Measurements from ENCODE around the gene KLHL3. TPM values are rescaled to one million over a fixed set of nuclear protein-coding genes. Genes with fewer than 3 reads are reported as not detected.
A peak's percentile ranks its signal among the peaks of the same experiment; 100 is the strongest.

KLHL3 gene
- total RNA-seq, 1 experiment from 2014 or later = 4.5 TPM

DNA sequence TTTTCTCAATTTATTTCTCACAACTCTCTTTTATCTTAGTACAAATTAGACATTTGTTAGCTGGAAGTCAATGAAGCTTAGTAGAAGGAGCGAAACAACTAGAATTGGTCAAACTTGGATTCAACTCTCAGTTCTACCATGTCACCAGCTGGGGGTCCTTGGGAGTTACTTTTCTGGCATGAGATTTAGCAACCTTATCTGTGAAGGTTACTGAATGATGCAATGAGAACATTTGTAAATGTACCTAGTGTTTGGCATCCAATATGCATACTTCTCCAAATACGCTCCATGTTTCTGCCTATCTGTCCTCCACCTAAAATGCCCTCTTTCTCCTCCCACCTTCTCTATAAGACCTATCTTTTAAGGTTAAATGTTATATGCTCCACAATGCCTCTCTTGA lies 12.0 kb upstream of the KLHL3 start:
- DNase-seq (ENCODE audit: low spot score) = no peak

DNA sequence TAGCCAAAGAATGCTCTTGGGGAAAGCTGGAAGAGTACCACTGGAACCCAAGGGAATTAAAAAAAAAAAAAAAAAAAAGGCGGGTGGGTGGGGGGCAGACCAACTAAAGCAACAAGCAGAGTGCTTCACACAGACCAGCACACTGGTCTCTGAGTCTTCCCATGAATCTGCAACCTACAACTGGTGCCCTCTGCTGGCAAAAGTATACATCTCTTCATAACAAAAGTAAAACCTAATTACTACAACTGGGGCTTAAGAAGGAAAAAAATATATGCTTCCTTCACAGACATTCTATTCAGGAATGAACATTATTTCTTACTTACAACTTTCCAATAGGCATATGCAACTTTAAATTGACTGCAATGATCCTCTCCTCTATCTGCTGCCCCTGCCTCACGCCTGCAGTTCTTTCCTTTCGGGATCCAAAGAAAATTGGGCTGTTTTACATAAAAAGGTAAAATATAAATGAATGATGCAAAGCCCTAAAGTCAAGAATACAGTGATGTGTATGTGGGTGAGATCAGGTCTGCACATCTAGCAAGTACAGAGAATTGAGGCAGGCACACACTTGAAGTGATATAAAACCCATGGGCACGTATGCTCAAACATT lies 7.2 kb upstream of the KLHL3 start:
- DNase-seq (ENCODE audit: low spot score) = peak; percentile 70

DNA sequence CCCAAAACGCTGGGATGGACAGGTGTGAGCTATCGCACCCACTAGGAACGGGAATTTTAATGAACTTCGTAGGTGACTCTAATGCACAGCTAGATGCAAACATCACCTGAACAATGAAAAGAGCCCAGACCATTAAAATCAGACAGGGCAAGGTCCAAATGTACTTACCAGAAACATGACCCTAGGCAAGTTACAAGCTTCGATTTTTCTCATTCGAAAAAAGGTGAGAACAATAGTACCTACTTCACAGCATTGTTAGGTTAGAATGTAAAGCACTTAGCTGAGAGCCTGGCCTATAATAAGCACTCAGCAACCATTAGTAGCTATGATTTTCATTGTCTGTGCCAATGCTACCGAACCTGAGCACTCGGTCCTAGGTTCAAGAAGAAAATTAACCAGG lies 5.8 kb upstream of the KLHL3 start:
- no peak for DNase-seq (ENCODE audit: low spot score)

- DNase-seq (ENCODE audit: low spot score) = no peak
These were observed 3.8 kb upstream of the KLHL3 start for GRCh38 chr5:137739737-137740136.

DNA sequence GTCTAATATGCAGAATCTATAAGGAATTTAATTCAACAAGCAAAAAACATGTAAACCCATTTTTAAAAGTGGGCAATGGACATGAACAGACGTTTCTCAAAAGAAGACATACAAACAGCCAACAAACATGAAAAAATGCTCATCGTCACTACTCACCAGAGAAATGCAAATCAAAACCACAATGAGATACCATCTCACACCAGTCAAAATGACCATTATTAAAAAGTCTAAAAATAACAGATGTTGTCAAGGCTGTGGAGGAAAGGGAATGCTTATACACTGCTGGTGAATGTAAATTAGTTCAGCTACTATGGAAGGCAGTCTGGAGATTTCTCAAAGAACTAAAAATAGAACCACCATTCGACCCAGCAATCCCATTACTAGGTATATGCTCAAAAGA lies 3.1 kb upstream of the KLHL3 start:
- DNase-seq (ENCODE audit: low spot score) = no peak

DNA sequence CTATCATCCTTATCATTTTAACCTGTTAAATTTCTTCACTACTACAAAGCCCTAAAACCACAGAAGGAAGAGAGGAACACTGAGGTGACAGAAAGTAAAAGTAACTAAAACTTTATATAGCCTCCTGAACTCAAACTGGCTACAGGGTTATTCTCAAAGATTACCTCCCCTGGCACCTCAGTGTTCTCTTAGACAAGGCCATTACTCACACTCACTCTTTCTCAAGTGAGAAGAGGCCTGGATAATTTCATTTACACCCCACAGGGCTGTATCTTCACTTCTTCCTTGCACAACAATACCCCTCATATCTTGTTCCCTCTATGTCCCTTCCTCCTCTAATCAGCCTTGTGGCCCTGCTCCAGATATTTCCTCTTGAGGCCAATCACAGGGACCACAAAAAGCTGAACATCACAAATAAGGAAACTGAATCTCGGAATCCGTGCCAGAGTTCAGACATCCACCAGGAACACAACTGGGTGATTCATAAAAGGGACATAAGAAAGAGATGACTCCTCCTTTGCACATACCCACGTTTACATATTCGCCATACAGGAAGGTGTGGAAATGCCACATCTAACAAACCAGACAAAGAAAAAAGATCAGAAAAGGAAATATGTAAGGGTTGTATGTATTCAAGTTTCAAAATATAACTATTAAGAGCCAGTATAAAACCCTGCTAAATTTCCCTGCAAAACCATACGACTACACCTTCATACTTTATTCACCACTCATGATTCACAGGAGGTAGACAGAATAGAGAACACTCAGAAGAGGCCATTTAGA lies 1.7 kb upstream of the KLHL3 start:
- DNase-seq (ENCODE audit: low spot score) = peak; percentile 71

GRCh38 chr5:137736496-137736895 lies 607 bp upstream of the KLHL3 start:
- no peak for DNase-seq (ENCODE audit: low spot score)

DNA sequence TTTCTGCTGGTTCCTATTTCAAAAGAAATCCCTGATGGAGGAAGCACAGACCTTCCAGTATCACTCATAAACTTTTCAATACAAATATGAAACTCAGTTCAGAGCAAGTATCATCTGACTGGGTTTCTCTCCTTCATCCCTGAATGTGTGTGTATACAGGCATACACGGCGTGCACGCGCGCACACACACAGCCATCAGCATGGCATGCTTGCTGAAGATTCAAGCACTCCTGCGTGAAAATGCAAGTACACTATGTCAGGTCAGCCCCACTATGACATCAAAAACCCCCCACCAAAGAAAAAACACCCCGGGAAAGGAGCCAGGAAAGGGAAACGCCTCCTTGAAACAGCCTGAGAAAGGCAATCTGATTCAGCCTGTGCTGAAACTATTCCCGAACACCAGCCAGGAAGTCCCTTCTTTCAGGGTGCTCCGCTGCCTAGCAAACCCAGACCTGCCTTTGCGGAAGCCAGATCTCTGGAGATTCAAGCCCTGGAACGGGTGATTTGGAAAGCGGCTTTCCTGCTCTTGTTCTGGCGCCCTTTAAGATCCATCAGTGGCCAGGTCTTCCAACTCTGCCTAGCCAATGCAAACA lies 831 bp downstream of the KLHL3 start:
- peak; percentile 55 for DNase-seq (ENCODE audit: low spot score)

GRCh38 chr5:137734331-137734730 lies 1.6 kb downstream of the KLHL3 start:
- DNase-seq (ENCODE audit: low spot score) = no peak

GRCh38 chr5:137733922-137734321 lies 2.0 kb downstream of the KLHL3 start:
- no peak for DNase-seq (ENCODE audit: low spot score)

GRCh38 chr5:137733006-137733405 lies 2.9 kb downstream of the KLHL3 start:
- DNase-seq (ENCODE audit: low spot score) = no peak

DNA sequence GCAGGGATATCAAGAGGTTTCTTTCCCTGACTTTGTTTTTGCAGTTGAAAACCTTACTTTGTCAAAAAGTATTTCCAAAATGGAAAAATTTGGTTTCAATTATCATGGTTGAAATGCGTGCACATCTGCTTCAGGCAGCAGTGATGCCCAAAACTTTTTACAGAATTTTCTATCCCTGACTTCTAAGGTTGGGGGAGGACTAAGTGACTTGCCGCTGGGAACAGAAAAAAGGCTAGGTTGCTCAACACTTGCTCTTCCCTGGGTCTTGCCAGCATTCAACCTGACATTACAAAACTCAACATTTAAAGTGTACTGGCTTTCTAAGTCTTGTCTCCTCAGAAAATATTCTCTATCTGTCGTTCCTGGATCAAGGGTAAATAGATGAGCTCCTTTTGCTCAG lies 4.7 kb downstream of the KLHL3 start:
- DNase-seq (ENCODE audit: low spot score) = no peak

DNA sequence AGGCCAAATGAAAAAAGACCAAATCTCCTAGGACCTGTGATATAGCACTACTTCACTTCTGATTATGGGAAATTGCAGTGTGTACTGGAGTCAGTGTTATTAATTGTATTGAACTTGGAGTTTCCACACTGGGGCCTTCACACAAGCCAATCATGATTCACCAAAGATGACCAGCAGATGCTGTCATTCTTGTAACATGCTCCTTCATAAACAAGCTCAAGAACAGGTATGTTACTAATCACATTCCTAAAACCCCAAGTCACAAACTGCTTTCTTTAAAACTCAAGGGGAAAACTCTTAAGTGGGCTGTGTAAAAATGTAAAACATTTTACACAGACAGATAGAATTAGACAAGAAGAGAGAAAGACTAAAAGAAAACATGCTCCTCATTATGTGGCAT lies 5.6 kb downstream of the KLHL3 start:
- no peak for DNase-seq (ENCODE audit: low spot score)

DNA sequence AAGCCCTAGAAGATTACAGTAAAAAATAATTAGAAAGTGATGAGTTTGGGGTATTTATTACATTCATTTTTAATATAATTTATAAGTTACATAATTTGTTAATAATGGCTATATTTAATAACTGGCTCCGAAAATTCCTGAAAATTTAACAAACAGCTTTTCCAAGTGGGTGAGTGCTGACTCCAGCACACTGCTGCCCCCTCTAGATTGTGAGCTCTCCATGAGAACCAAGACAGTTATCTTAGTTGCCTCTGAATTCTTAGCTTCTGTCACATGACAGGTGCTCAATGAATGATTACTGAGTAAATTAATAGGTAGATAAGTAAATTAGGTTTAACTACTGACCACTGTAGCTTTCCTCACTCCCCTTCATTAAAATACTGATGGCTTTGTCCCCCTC lies 7.8 kb downstream of the KLHL3 start:
- no peak for DNase-seq (ENCODE audit: low spot score)

GRCh38 chr5:137727623-137728022 lies 8.3 kb downstream of the KLHL3 start:
- DNase-seq (ENCODE audit: low spot score) = no peak

GRCh38 chr5:137724251-137724650 lies 11.6 kb downstream of the KLHL3 start:
- no peak for DNase-seq (ENCODE audit: low spot score)

DNA sequence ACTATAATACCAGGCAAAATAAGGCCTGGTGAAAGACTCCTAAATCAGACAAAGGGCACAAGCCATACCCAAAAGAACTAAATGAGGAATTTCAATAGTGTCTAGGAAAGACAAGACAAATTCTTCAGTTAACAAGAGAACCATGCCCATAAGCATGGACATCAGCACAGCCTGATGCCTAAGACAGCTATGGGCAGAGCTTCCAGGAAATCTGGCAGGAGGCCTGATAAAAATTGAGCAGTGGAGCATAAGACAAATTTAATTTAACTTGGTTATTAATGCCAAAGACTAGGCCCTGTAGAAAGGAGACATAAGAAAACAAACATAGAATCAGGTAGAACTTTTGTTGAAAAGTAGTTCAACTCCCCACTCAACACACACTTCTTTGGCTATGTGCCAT lies 17.3 kb downstream of the KLHL3 start:
- no peak for DNase-seq (ENCODE audit: low spot score)

- DNase-seq (ENCODE audit: low spot score) = no peak
These were observed 19.6 kb downstream of the KLHL3 start for GRCh38 chr5:137716337-137716736.

- no peak for DNase-seq (ENCODE audit: low spot score)
These were observed 20.4 kb downstream of the KLHL3 start for GRCh38 chr5:137715456-137715855.

GRCh38 chr5:137714946-137715345 lies 20.9 kb downstream of the KLHL3 start:
- no peak for DNase-seq (ENCODE audit: low spot score)

DNA sequence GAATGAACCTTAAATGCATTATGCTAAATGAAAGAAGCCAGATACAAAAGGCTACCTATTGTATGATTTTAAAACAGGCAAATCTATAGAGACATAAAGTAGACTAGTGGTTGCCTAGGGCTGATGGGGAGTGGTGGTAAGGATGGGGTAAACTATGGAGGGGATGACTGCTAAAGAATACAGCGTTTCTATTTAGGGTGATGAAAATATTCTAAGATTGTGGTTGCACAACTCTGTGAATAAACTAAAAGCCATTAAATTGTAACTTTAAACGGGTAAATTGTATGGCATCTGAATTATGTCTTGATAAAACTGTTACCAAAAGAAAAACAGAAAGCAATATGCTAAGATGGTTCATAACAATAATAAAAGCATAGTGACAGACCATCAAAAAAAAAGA lies 21.4 kb downstream of the KLHL3 start:
- DNase-seq (ENCODE audit: low spot score) = no peak

DNA sequence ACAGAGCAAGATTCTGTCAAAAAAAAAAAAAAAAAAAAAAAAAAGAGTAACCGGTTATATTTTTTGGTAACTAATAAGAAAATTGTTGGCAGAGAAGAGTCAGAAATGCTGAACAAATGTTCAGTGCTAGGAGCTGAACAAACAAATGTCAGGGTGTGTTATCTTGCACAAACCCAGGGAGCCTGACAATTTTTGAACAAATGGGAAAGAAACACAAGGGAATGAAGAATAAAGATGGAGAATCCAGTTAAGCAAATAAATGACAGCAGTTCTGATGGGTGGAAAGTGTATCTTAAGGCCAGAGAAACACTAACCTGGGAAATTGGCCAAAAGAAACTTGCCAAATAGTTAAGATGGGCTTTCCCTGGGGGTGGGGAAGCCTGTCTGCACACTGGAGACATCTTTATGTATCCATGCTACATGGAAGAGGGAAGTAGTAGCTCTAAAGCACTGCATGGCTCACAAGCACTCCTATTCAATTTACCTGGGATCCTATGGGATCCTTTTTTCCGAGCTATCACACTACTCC lies 23.7 kb downstream of the KLHL3 start:
- DNase-seq (ENCODE audit: low spot score) = no peak

GRCh38 chr5:137710086-137710485 lies 25.8 kb downstream of the KLHL3 start:
- DNase-seq (ENCODE audit: low spot score) = no peak

Measured in HT-29 (cell line).